K562 (cell line): ENCODE data around the gene CTXN1. TPM values are rescaled to one million over a fixed set of nuclear protein-coding genes. Genes with fewer than 3 reads are reported as not detected.

ENCODE experiments used
- polyA plus RNA-seq, 8 experiments: library from polyadenylated mRNA; depleted of rRNA in 4 of 8; stranded (reverse) in 5 of 8; unstranded in 3 of 8; fragments of >200 nt; fragmentation: Nextera tagmentation in 2 of 8; fragmentation: Illumina TruSeq in 1 of 8; extraction: Ambion mirVana in 2 of 8; extraction: Trizol in 1 of 8; gene quantifications; 2 replicates each; pipeline versions ENCODE4 v1.2.1 to v1.2.3, GENCODE V29; 2011 to 2014; ENCODE audit warnings: inconsistent platforms in 1 of 8, missing spikeins in 1 of 8
- total RNA-seq, 7 experiments: library from RNA; depleted of rRNA in 6 of 7; stranded (reverse); fragments of >200 nt in 6 of 7; fragmentation: Illumina TruSeq in 2 of 7; extraction: Trizol in 2 of 7; gene quantifications; 2 replicates each; pipeline versions ENCODE4 v1.2.1 to v1.2.3, GENCODE V29; 2011 to 2021; ENCODE audit warnings: low replicate concordance in 1 of 7

CTXN1 gene
- total and polyA plus RNA-seq, 9 of the 15 experiments (the other 6 are each of a cell fraction or from before 2014, with no cell fraction given): 0.15 to 37.4 (median 1.8) TPM; not detected in 2

Other genes starting within 250 kb of the CTXN1 start
Only the 7 nearest of the 16 such genes appear.
- 0.05 TPM in 1 of 2 replicates, not detected in the other for gene PRR36, start 51.7 kb downstream of the CTXN1 start, total RNA-seq (2014; rRNA removed)
- not detected in 2 replicates for gene PRR36, start 51.7 kb downstream of the CTXN1 start, total RNA-seq (2014; rRNA removed; fragmentation: Illumina TruSeq; extraction: Trizol)
- 0.04 TPM in 1 of 2 replicates, not detected in the other for gene PRR36, start 51.7 kb downstream of the CTXN1 start, total RNA-seq (2015; rRNA removed; fragmentation: Illumina TruSeq; extraction: Trizol)
- 0.29 and 0.42 TPM in 2 replicates for gene PRR36, start 51.7 kb downstream of the CTXN1 start, total RNA-seq (2021)
- 0.07 TPM in 1 of 2 replicates, not detected in the other for gene PRR36, start 51.7 kb downstream of the CTXN1 start, polyA plus RNA-seq (2011; rRNA removed)
- gene PRR36, start 51.7 kb downstream of the CTXN1 start, polyA plus RNA-seq (2014; fragmentation: Illumina TruSeq; extraction: Trizol): 0.06 and 0.14 TPM in 2 replicates
- not detected for gene PRR36, start 51.7 kb downstream of the CTXN1 start, polyA plus RNA-seq (2014; fragmentation: Nextera tagmentation; extraction: Ambion mirVana)
- not detected in 2 replicates for gene PRR36, start 51.7 kb downstream of the CTXN1 start, polyA plus RNA-seq (2014; rRNA removed)
- gene LRRC8E, start 37.6 kb downstream of the CTXN1 start, total RNA-seq (2014; rRNA removed): 4.8 TPM in 2 replicates
- gene LRRC8E, start 37.6 kb downstream of the CTXN1 start, total RNA-seq (2014; rRNA removed; fragmentation: Illumina TruSeq; extraction: Trizol): 1.4 and 3.2 TPM in 2 replicates
- 2.6 and 3.1 TPM in 2 replicates for gene LRRC8E, start 37.6 kb downstream of the CTXN1 start, total RNA-seq (2015; rRNA removed; fragmentation: Illumina TruSeq; extraction: Trizol)
- 5.7 and 7.1 TPM in 2 replicates for gene LRRC8E, start 37.6 kb downstream of the CTXN1 start, total RNA-seq (2021)
- gene LRRC8E, start 37.6 kb downstream of the CTXN1 start, polyA plus RNA-seq (2011; rRNA removed): 5.3 and 6.2 TPM in 2 replicates
- 3.5 and 4.9 TPM in 2 replicates for gene LRRC8E, start 37.6 kb downstream of the CTXN1 start, polyA plus RNA-seq (2014; fragmentation: Illumina TruSeq; extraction: Trizol)
- under 1 TPM in 1 of 2 experiments, not detected in 1; 0.08 TPM for gene LRRC8E, start 37.6 kb downstream of the CTXN1 start, polyA plus RNA-seq (2014; fragmentation: Nextera tagmentation; extraction: Ambion mirVana)
- 1.7 and 3.5 TPM in 2 replicates for gene LRRC8E, start 37.6 kb downstream of the CTXN1 start, polyA plus RNA-seq (2014; rRNA removed)
- gene MAP2K7, start 22.3 kb downstream of the CTXN1 start, total RNA-seq (2014; rRNA removed): 19.4 and 23.9 TPM in 2 replicates
- 3.1 and 4.1 TPM in 2 replicates for gene MAP2K7, start 22.3 kb downstream of the CTXN1 start, total RNA-seq (2014; rRNA removed; fragmentation: Illumina TruSeq; extraction: Trizol)
- gene MAP2K7, start 22.3 kb downstream of the CTXN1 start, total RNA-seq (2015; rRNA removed; fragmentation: Illumina TruSeq; extraction: Trizol): 11.3 and 12.3 TPM in 2 replicates
- 43.8 and 45.8 TPM in 2 replicates for gene MAP2K7, start 22.3 kb downstream of the CTXN1 start, total RNA-seq (2021)
- gene MAP2K7, start 22.3 kb downstream of the CTXN1 start, polyA plus RNA-seq (2011; rRNA removed): 14.9 and 15.7 TPM in 2 replicates
- gene MAP2K7, start 22.3 kb downstream of the CTXN1 start, polyA plus RNA-seq (2014; fragmentation: Illumina TruSeq; extraction: Trizol): 14.1 and 27.3 TPM in 2 replicates
- gene MAP2K7, start 22.3 kb downstream of the CTXN1 start, polyA plus RNA-seq (2014; fragmentation: Nextera tagmentation; extraction: Ambion mirVana): under 1 TPM; 0.51 to 0.99 TPM
- gene MAP2K7, start 22.3 kb downstream of the CTXN1 start, polyA plus RNA-seq (2014; rRNA removed): 37.6 and 40.1 TPM in 2 replicates
- not detected in 2 replicates for gene TGFBR3L, start 11.3 kb downstream of the CTXN1 start, total RNA-seq (2014; rRNA removed)
- gene TGFBR3L, start 11.3 kb downstream of the CTXN1 start, total RNA-seq (2014; rRNA removed; fragmentation: Illumina TruSeq; extraction: Trizol): not detected in 2 replicates
- not detected in 2 replicates for gene TGFBR3L, start 11.3 kb downstream of the CTXN1 start, total RNA-seq (2015; rRNA removed; fragmentation: Illumina TruSeq; extraction: Trizol)
- gene TGFBR3L, start 11.3 kb downstream of the CTXN1 start, total RNA-seq (2021): 0.18 TPM in 1 of 2 replicates, not detected in the other
- 0.08 TPM in 1 of 2 replicates, not detected in the other for gene TGFBR3L, start 11.3 kb downstream of the CTXN1 start, polyA plus RNA-seq (2011; rRNA removed)
- gene TGFBR3L, start 11.3 kb downstream of the CTXN1 start, polyA plus RNA-seq (2014; fragmentation: Illumina TruSeq; extraction: Trizol): not detected in 2 replicates
- gene TGFBR3L, start 11.3 kb downstream of the CTXN1 start, polyA plus RNA-seq (2014; fragmentation: Nextera tagmentation; extraction: Ambion mirVana): not detected
- gene TGFBR3L, start 11.3 kb downstream of the CTXN1 start, polyA plus RNA-seq (2014; rRNA removed): not detected in 2 replicates
- gene SNAPC2, start 5.8 kb downstream of the CTXN1 start, total RNA-seq (2014; rRNA removed): 30.3 and 42.7 TPM in 2 replicates
- 4.1 and 4.2 TPM in 2 replicates for gene SNAPC2, start 5.8 kb downstream of the CTXN1 start, total RNA-seq (2014; rRNA removed; fragmentation: Illumina TruSeq; extraction: Trizol)
- gene SNAPC2, start 5.8 kb downstream of the CTXN1 start, total RNA-seq (2015; rRNA removed; fragmentation: Illumina TruSeq; extraction: Trizol): 15.3 and 15.9 TPM in 2 replicates
- 37.1 and 45.1 TPM in 2 replicates for gene SNAPC2, start 5.8 kb downstream of the CTXN1 start, total RNA-seq (2021)
- gene SNAPC2, start 5.8 kb downstream of the CTXN1 start, polyA plus RNA-seq (2011; rRNA removed): 10.9 and 20.1 TPM in 2 replicates
- 18.2 and 39.9 TPM in 2 replicates for gene SNAPC2, start 5.8 kb downstream of the CTXN1 start, polyA plus RNA-seq (2014; fragmentation: Illumina TruSeq; extraction: Trizol)
- 1 to 10 TPM in 1 of 2 experiments, under 1 TPM in 1; 0.59 to 1.4 TPM for gene SNAPC2, start 5.8 kb downstream of the CTXN1 start, polyA plus RNA-seq (2014; fragmentation: Nextera tagmentation; extraction: Ambion mirVana)
- gene SNAPC2, start 5.8 kb downstream of the CTXN1 start, polyA plus RNA-seq (2014; rRNA removed): 32.0 and 34.4 TPM in 2 replicates
- 211 and 231 TPM in 2 replicates for gene TIMM44, start 17.5 kb upstream of the CTXN1 start, total RNA-seq (2014; rRNA removed)
- gene TIMM44, start 17.5 kb upstream of the CTXN1 start, total RNA-seq (2014; rRNA removed; fragmentation: Illumina TruSeq; extraction: Trizol): 64.1 and 73.9 TPM in 2 replicates
- gene TIMM44, start 17.5 kb upstream of the CTXN1 start, total RNA-seq (2015; rRNA removed; fragmentation: Illumina TruSeq; extraction: Trizol): 104 and 115 TPM in 2 replicates
- gene TIMM44, start 17.5 kb upstream of the CTXN1 start, total RNA-seq (2021): 182 and 186 TPM in 2 replicates
- gene TIMM44, start 17.5 kb upstream of the CTXN1 start, polyA plus RNA-seq (2011; rRNA removed): 60.1 and 74.4 TPM in 2 replicates
- 89.3 and 92.8 TPM in 2 replicates for gene TIMM44, start 17.5 kb upstream of the CTXN1 start, polyA plus RNA-seq (2014; fragmentation: Illumina TruSeq; extraction: Trizol)
- 10 to 100 TPM; 10.3 to 19.6 TPM for gene TIMM44, start 17.5 kb upstream of the CTXN1 start, polyA plus RNA-seq (2014; fragmentation: Nextera tagmentation; extraction: Ambion mirVana)
- 205 and 224 TPM in 2 replicates for gene TIMM44, start 17.5 kb upstream of the CTXN1 start, polyA plus RNA-seq (2014; rRNA removed)
- gene ELAVL1, start 79.5 kb upstream of the CTXN1 start, total RNA-seq (2014; rRNA removed): 56.5 and 66.5 TPM in 2 replicates
- 69.8 and 72.7 TPM in 2 replicates for gene ELAVL1, start 79.5 kb upstream of the CTXN1 start, total RNA-seq (2014; rRNA removed; fragmentation: Illumina TruSeq; extraction: Trizol)
- 80.1 and 83.1 TPM in 2 replicates for gene ELAVL1, start 79.5 kb upstream of the CTXN1 start, total RNA-seq (2015; rRNA removed; fragmentation: Illumina TruSeq; extraction: Trizol)
- 172 and 176 TPM in 2 replicates for gene ELAVL1, start 79.5 kb upstream of the CTXN1 start, total RNA-seq (2021)
- gene ELAVL1, start 79.5 kb upstream of the CTXN1 start, polyA plus RNA-seq (2011; rRNA removed): 46.9 and 69.2 TPM in 2 replicates
- gene ELAVL1, start 79.5 kb upstream of the CTXN1 start, polyA plus RNA-seq (2014; fragmentation: Illumina TruSeq; extraction: Trizol): 149 and 156 TPM in 2 replicates
- gene ELAVL1, start 79.5 kb upstream of the CTXN1 start, polyA plus RNA-seq (2014; fragmentation: Nextera tagmentation; extraction: Ambion mirVana): 1 to 10 TPM; 4.3 to 6.9 TPM
- gene ELAVL1, start 79.5 kb upstream of the CTXN1 start, polyA plus RNA-seq (2014; rRNA removed): 63.7 and 78.3 TPM in 2 replicates